A549 (cell line): ENCODE data around the gene PRKD1.

Experiments used
- CBX8 ChIP-seq: fragments of 200-600 bp; sonication (generic); IDR thresholded peaks from 2 replicates; pipeline ENCODE4 v1.6.1; 2016
- CTCF ChIP-seq: fragments of >200 bp; sonication (Bioruptor Twin); formaldehyde crosslinking; IDR thresholded peaks from 3 replicates; pipeline ENCODE4 v1.5.1; 2016
- HMGXB4 ChIP-seq: fragments of 250-450 bp; sonication (Bioruptor Pico); IDR thresholded peaks from 2 replicates; pipeline ENCODE4 v1.5.0; 2021; ENCODE audit warnings: mild to moderate bottlenecking, moderate library complexity, borderline replicate concordance
- MAX ChIP-seq: IDR thresholded peaks from 2 replicates; pipeline ENCODE4 v1.6.1; 2012
- POLR2A ChIP-seq: IDR thresholded peaks from 2 replicates; pipeline ENCODE4 v1.6.1; 2012; ENCODE audit warnings: mild to moderate bottlenecking, low read length
- REST ChIP-seq: fragments of 200-600 bp; sonication (generic); IDR thresholded peaks from 2 replicates; pipeline ENCODE4 v1.6.1; 2016; ENCODE audit warnings: antibody characterized with exemption, mild to moderate bottlenecking, moderate library complexity
- USF2 ChIP-seq: fragments of 450-650 bp; IDR thresholded peaks from 2 replicates; pipeline ENCODE4 v1.6.1; 2014; ENCODE audit warnings: antibody characterized with exemption

- TF ChIP-seq REST (no peak), HMGXB4 (no peak), CTCF (no peak), MAX (no peak), USF2 (no peak), CBX8 (no peak), POLR2A (no peak)
These were observed 33.7 kb downstream of the PRKD1 start for GRCh38 chr14:29893989-29894388.
